OCI-LY7 (cell line): ENCODE measurements around the gene GRK5. TPM values are rescaled to one million over a fixed set of nuclear protein-coding genes. Genes with fewer than 3 reads are reported as not detected.
A peak's percentile ranks its signal among the peaks of the same experiment; 100 is the strongest.

Source experiments
- BruUV-seq: library from RNA; stranded (reverse); fragments of 400-500 nt; replicated peaks from 2 replicates; lab custom pipeline; 2021; lab: Mats Ljungman, UMichigan
- CTCF ChIA-PET: fragments of 300-600 bp; sonication (Branson Sonifier 250); formaldehyde crosslinking; loops from one replicate; lab custom pipeline; 2022; ENCODE audit warnings: antibody characterized with exemption; ENCODE audit not compliant: unreplicated experiment; lab: Charles Lee
- POLR2A ChIA-PET: fragments of 300-600 bp; sonication (Branson Sonifier 250); formaldehyde crosslinking; loops from one replicate; lab custom pipeline; 2022; ENCODE audit warnings: antibody characterized with exemption; lab: Charles Lee
- DNase-seq: peaks from one replicate; pipeline ENCODE4 v3.0.0-alpha.2; 2015; ENCODE audit warnings: low spot score
- H2AFZ ChIP-seq: fragments of 200-600 bp; sonication (generic), shearing (Covaris generic); 2 replicates; pipeline ENCODE4 v1.6.1; 2014; ENCODE audit warnings: mild to moderate bottlenecking, antibody characterized with exemption, low read length, moderate library complexity
- H3K27ac ChIP-seq: fragments of 200-600 bp; sonication (generic); 2 replicates; pipeline ENCODE4 v1.5.1; 2014; ENCODE audit warnings: mixed run types, low read depth, mild to moderate bottlenecking, moderate library complexity, low read length, inconsistent platforms; ENCODE audit not compliant: poor library complexity, severe bottlenecking
- H3K36me3 ChIP-seq: fragments of 200-600 bp; sonication (generic); 2 replicates; pipeline ENCODE4 v1.6.1; 2014; ENCODE audit warnings: mild to moderate bottlenecking, antibody characterized with exemption, low read length, moderate library complexity, mixed read lengths; ENCODE audit not compliant: insufficient read depth
- H3K4me1 ChIP-seq: fragments of 200-600 bp; sonication (generic); 2 replicates; pipeline ENCODE4 v1.5.1; 2014; ENCODE audit warnings: mild to moderate bottlenecking, low read length; ENCODE audit not compliant: insufficient read depth, poor library complexity, severe bottlenecking
- H3K4me2 ChIP-seq: fragments of 200-600 bp; sonication (generic); 2 replicates; pipeline ENCODE4 v1.6.1; 2014; ENCODE audit warnings: mild to moderate bottlenecking, low read length
- H3K4me3 ChIP-seq: fragments of 200-600 bp; sonication (generic); 2 replicates; pipeline ENCODE4 v1.5.1; 2014; ENCODE audit warnings: mild to moderate bottlenecking, low read depth, low read length; ENCODE audit not compliant: poor library complexity, severe bottlenecking
- H3K79me2 ChIP-seq: fragments of 200-600 bp; sonication (generic); 2 replicates; pipeline ENCODE4 v1.6.1; 2016; ENCODE audit warnings: low read depth, mild to moderate bottlenecking, low read length, moderate library complexity, mixed read lengths; ENCODE audit not compliant: insufficient read depth
- H3K9me2 ChIP-seq: fragments of 200-600 bp; sonication (generic); 2 replicates; pipeline ENCODE4 v1.6.1; 2016; ENCODE audit warnings: mild to moderate bottlenecking, low read length, mixed read lengths; ENCODE audit not compliant: insufficient read depth
- H3K9me3 ChIP-seq: fragments of 200-600 bp; sonication (generic); 2 replicates; pipeline ENCODE4 v1.6.1; 2014; ENCODE audit warnings: mild to moderate bottlenecking, mixed run types, low read length, mixed read lengths
- H4K20me1 ChIP-seq: fragments of 200-600 bp; sonication (generic); 2 replicates; pipeline ENCODE4 v1.6.1; 2014; ENCODE audit warnings: mild to moderate bottlenecking, antibody characterized with exemption, low read length, moderate library complexity, mixed read lengths; ENCODE audit not compliant: insufficient read depth
- EZH2phosphoT487 ChIP-seq: fragments of 200-600 bp; sonication (generic); IDR thresholded peaks from 2 replicates; pipeline ENCODE4 v1.6.1; 2018; ENCODE audit warnings: low read depth, borderline replicate concordance, mild to moderate bottlenecking, mixed run types, antibody characterized with exemption, low read length, moderate library complexity, mixed read lengths
- intact Hi-C: fragments of 100-400 bp; cut with micrococcal nuclease; formaldehyde crosslinking; loops from one replicate; pipeline ENCODE4 v1.10.0; 2022; ENCODE audit not compliant: unreplicated experiment
- total RNA-seq, 2 experiments: library from RNA; depleted of rRNA in 1 of 2; stranded (reverse); fragments of >200 nt in 1 of 2; shearing (Covaris generic) in 1 of 2; gene quantifications; 2 replicates each; pipeline ENCODE4 v1.2.3, GENCODE V29; 2014 to 2022
- TF ChIP-seq, protein P1 (sequence below): fragments of 200-600 bp; sonication (generic); conservative IDR thresholded peaks from 2 replicates; pipeline ENCODE4 v1.5.1; 2014; ENCODE audit warnings: mild to moderate bottlenecking, antibody characterized with exemption, low read length, moderate library complexity, mixed read lengths

The GRK5 gene
- total RNA-seq, 2 experiments from 2014 or later = 4.7 to 10.2 TPM

DNA sequence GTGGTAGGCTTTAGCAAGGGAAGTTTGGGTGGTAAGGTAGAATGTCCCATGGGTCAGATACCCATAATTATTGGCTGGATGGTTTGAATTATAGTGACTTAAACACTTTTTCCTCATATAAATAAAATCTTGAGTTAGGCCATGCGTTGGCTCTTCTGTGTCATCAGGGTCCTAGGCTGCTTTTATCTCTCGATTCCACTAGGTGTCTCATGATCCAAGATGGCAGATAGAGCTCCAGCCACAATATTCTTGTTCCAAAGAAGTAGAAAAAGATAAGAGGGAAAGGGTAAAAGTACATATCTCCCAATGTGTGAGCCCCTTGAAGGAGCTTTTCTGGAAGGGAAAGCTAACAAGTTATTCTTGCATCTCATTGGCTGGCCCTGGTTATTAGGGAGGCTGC lies 144.7 kb downstream of the GRK5 start:
- Histone ChIP-seq H3K9me2 (no peaks in the 10 kb centered on the region), H3K9me3 (peaks cover 39% of the 10 kb centered on the region), H3K4me2 (no peak overlapping the region), H3K27ac (no peak overlapping the region), H3K79me2 (no peaks in the 10 kb centered on the region), H2AFZ (no peak overlapping the region), H3K36me3 (peaks cover 8% of the 10 kb centered on the region; the same call in 1 of the 2 replicates), H3K4me1 (no peaks in the 10 kb centered on the region), H4K20me1 (no peaks in the 10 kb centered on the region), H3K4me3 (no peak overlapping the region)
- POLR2A ChIA-PET = interaction anchor here (0.9 kb wide), 1 partner anchor 24 kb away, joined by 5 read pairs; no protein-coding TSS in a partner anchor
- intact Hi-C loops = no loop called here
- no peak for TF ChIP-seq EZH2phosphoT487
- TF ChIP-seq, protein P1, sequence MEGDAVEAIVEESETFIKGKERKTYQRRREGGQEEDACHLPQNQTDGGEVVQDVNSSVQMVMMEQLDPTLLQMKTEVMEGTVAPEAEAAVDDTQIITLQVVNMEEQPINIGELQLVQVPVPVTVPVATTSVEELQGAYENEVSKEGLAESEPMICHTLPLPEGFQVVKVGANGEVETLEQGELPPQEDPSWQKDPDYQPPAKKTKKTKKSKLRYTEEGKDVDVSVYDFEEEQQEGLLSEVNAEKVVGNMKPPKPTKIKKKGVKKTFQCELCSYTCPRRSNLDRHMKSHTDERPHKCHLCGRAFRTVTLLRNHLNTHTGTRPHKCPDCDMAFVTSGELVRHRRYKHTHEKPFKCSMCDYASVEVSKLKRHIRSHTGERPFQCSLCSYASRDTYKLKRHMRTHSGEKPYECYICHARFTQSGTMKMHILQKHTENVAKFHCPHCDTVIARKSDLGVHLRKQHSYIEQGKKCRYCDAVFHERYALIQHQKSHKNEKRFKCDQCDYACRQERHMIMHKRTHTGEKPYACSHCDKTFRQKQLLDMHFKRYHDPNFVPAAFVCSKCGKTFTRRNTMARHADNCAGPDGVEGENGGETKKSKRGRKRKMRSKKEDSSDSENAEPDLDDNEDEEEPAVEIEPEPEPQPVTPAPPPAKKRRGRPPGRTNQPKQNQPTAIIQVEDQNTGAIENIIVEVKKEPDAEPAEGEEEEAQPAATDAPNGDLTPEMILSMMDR = peak; percentile 61
- BruUV-seq = no TSS peak
- CTCF ChIA-PET = interaction anchor here (1.5 kb wide), 1 partner anchor 12 kb away, joined by 5 read pairs; no protein-coding TSS in a partner anchor
- peak; percentile 26 for DNase-seq

DNA sequence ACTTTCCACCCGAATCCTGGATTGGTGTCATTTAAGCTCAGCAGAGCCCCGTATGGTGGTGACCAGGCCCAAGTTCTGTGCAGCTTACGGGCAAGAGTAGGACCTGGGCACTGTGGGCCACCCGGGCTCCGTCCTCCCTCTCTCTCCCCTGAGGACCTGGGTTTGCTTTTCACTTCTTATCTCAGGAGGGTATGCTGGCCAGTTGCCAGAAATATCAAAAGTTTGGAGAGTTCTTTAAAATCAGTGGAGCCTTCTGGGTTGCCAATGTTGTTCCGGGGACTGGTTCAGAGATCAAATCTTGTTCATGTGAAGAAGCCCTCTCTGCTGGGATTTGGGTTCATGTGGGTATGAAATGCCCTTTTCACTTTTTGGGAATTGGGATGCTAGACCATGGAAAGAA lies 145.4 kb downstream of the GRK5 start:
- Histone ChIP-seq H3K4me1 (no peaks in the 10 kb centered on the region), H2AFZ (no peak overlapping the region), H3K4me3 (no peak overlapping the region), H3K79me2 (no peaks in the 10 kb centered on the region), H4K20me1 (no peaks in the 10 kb centered on the region), H3K9me3 (peaks cover 39% of the 10 kb centered on the region), H3K4me2 (no peak overlapping the region), H3K36me3 (peaks cover 8% of the 10 kb centered on the region; the same call in 1 of the 2 replicates), H3K27ac (no peak overlapping the region), H3K9me2 (no peaks in the 10 kb centered on the region)
- no TSS peak for BruUV-seq
- TF ChIP-seq EZH2phosphoT487 = no peak
- TF ChIP-seq, protein P1 = no peak
- CTCF ChIA-PET = interaction anchor here (1.5 kb wide), 1 partner anchor 11 kb away, joined by 5 read pairs; no protein-coding TSS in a partner anchor
- intact Hi-C loops = no loop called here
- POLR2A ChIA-PET = no interaction called here
- no peak for DNase-seq

DNA sequence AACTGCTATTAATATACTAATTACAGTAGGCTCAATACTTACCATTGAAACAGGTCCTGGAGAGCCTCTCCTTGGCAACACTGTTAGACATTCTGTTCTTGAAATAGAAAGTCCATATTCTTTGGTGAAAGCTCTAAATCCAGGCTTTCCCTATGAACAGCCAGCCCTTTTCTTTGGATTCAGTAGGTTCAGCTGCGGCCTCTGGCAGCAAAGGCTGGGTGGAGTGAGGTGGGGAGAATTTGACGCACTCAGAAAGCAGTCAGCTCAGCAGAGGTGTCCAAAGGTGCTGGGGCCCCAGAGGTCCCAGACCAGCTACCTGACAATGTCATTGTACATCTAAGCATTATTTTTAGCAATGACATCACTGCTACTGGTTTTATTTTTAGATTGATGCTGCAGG lies 146.1 kb downstream of the GRK5 start:
- POLR2A ChIA-PET = interaction anchor here (0.7 to 0.8 kb wide), 2 partner anchors 13 to 177 kb away, joined by 3 read pairs; no protein-coding TSS in a partner anchor
- H3K4me1 ChIP-seq = no peaks in the 10 kb centered on the region
- DNase-seq = no peak
- no peak overlapping the region for H3K27ac ChIP-seq
- peaks cover 39% of the 10 kb centered on the region for H3K9me3 ChIP-seq
- H3K36me3 ChIP-seq = peaks cover 8% of the 10 kb centered on the region; the same call in 1 of the 2 replicates
- H3K4me3 ChIP-seq = no peak overlapping the region
- intact Hi-C loops = no loop called here
- CTCF ChIA-PET = interaction anchor here (1.5 kb wide), 1 partner anchor 10 kb away, joined by 5 read pairs; no protein-coding TSS in a partner anchor
- no TSS peak for BruUV-seq
- H3K79me2 ChIP-seq = no peaks in the 10 kb centered on the region
- H3K4me2 ChIP-seq = no peak overlapping the region
- H4K20me1 ChIP-seq = no peaks in the 10 kb centered on the region
- no peak overlapping the region for H2AFZ ChIP-seq
- TF ChIP-seq EZH2phosphoT487 = no peak
- TF ChIP-seq, protein P1 = no peak
- no peaks in the 10 kb centered on the region for H3K9me2 ChIP-seq
